ENCODE results near the gene DNAJB8. TPM values are rescaled to one million over a fixed set of nuclear protein-coding genes. Genes with fewer than 3 reads are reported as not detected.

DNAJB8 gene
- total and polyA plus RNA-seq, 4 donors, result not detected

GRCh38 chr3:128431803-128432300 is 34.8 kb downstream of the DNAJB8 start:
- H3K27me3 ChIP-seq (ENCODE audit: control insufficient read depth in 4 of 4, insufficient read depth in 4 of 4, low read length in 3 of 4), result peaks cover 0 to 11% (median 3%) of the 10 kb centered on the region in 4 donors
- WGBS, result 74% methylated on average over 13 of the region's 13 CpGs

GRCh38 chr3:128430731-128431130 is 36.0 kb downstream of the DNAJB8 start:
- H3K9me3 ChIP-seq (ENCODE audit: control insufficient read depth in 4 of 4, low read length in 3 of 4), result no peaks in the 10 kb centered on the region
- no peak overlapping the region for H3K27ac ChIP-seq (ENCODE audit: low read depth in 1 of 2, low read length in 2 of 2)
- H3K9ac ChIP-seq (ENCODE audit: low read depth in 1 of 2, low read length in 2 of 2), result no peak overlapping the region
- no peak for DNase-seq (ENCODE audit: low spot score)
- H3K36me3 ChIP-seq (ENCODE audit: control insufficient read depth in 4 of 4, insufficient read depth in 3 of 4, low read depth in 1 of 4, low read length in 3 of 4), result no peaks in the 10 kb centered on the region
- peaks cover 0 to 11% (median 3%) of the 10 kb centered on the region in 4 donors for H3K27me3 ChIP-seq (ENCODE audit: control insufficient read depth in 4 of 4, insufficient read depth in 4 of 4, low read length in 3 of 4)
- 77% methylated on average over 8 of the region's 8 CpGs for whole genome bisulfite sequencing
- TF ChIP-seq, protein P1, sequence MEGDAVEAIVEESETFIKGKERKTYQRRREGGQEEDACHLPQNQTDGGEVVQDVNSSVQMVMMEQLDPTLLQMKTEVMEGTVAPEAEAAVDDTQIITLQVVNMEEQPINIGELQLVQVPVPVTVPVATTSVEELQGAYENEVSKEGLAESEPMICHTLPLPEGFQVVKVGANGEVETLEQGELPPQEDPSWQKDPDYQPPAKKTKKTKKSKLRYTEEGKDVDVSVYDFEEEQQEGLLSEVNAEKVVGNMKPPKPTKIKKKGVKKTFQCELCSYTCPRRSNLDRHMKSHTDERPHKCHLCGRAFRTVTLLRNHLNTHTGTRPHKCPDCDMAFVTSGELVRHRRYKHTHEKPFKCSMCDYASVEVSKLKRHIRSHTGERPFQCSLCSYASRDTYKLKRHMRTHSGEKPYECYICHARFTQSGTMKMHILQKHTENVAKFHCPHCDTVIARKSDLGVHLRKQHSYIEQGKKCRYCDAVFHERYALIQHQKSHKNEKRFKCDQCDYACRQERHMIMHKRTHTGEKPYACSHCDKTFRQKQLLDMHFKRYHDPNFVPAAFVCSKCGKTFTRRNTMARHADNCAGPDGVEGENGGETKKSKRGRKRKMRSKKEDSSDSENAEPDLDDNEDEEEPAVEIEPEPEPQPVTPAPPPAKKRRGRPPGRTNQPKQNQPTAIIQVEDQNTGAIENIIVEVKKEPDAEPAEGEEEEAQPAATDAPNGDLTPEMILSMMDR (IDR thresholded peaks at IDR 0.05; ENCODE audit: low read depth, low read length, missing input control), result no peak
- TF ChIP-seq, protein P2, sequence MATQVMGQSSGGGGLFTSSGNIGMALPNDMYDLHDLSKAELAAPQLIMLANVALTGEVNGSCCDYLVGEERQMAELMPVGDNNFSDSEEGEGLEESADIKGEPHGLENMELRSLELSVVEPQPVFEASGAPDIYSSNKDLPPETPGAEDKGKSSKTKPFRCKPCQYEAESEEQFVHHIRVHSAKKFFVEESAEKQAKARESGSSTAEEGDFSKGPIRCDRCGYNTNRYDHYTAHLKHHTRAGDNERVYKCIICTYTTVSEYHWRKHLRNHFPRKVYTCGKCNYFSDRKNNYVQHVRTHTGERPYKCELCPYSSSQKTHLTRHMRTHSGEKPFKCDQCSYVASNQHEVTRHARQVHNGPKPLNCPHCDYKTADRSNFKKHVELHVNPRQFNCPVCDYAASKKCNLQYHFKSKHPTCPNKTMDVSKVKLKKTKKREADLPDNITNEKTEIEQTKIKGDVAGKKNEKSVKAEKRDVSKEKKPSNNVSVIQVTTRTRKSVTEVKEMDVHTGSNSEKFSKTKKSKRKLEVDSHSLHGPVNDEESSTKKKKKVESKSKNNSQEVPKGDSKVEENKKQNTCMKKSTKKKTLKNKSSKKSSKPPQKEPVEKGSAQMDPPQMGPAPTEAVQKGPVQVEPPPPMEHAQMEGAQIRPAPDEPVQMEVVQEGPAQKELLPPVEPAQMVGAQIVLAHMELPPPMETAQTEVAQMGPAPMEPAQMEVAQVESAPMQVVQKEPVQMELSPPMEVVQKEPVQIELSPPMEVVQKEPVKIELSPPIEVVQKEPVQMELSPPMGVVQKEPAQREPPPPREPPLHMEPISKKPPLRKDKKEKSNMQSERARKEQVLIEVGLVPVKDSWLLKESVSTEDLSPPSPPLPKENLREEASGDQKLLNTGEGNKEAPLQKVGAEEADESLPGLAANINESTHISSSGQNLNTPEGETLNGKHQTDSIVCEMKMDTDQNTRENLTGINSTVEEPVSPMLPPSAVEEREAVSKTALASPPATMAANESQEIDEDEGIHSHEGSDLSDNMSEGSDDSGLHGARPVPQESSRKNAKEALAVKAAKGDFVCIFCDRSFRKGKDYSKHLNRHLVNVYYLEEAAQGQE (IDR thresholded peaks at IDR 0.05), result no peak
- TF ChIP-seq YY1 (IDR thresholded peaks at IDR 0.05), result no peak
- no peak for TF ChIP-seq NR2F2 (IDR thresholded peaks at IDR 0.05)
- no peak for TF ChIP-seq RXRA (IDR thresholded peaks at IDR 0.05)
- TF ChIP-seq, protein P3, sequence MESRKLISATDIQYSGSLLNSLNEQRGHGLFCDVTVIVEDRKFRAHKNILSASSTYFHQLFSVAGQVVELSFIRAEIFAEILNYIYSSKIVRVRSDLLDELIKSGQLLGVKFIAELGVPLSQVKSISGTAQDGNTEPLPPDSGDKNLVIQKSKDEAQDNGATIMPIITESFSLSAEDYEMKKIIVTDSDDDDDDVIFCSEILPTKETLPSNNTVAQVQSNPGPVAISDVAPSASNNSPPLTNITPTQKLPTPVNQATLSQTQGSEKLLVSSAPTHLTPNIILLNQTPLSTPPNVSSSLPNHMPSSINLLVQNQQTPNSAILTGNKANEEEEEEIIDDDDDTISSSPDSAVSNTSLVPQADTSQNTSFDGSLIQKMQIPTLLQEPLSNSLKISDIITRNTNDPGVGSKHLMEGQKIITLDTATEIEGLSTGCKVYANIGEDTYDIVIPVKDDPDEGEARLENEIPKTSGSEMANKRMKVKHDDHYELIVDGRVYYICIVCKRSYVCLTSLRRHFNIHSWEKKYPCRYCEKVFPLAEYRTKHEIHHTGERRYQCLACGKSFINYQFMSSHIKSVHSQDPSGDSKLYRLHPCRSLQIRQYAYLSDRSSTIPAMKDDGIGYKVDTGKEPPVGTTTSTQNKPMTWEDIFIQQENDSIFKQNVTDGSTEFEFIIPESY (IDR thresholded peaks at IDR 0.05), result no peak
- TF ChIP-seq, protein P4, sequence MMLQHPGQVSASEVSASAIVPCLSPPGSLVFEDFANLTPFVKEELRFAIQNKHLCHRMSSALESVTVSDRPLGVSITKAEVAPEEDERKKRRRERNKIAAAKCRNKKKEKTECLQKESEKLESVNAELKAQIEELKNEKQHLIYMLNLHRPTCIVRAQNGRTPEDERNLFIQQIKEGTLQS (IDR thresholded peaks at IDR 0.05), result no peak
- TF ChIP-seq FOXA2 (IDR thresholded peaks at IDR 0.05), result no peak
- no peak overlapping the region for H3K4me3 ChIP-seq (ENCODE audit: low read depth in 1 of 3, low read length in 3 of 3)
- peaks cover 4 to 17% (median 7%) of the 10 kb centered on the region in 4 donors for H3K4me1 ChIP-seq (ENCODE audit: control insufficient read depth in 4 of 4, insufficient read depth in 4 of 4, low read length in 3 of 4)

More at GRCh38 chr3:128431803-128432300, 34.8 kb downstream of the DNAJB8 start:
- no peaks in the 10 kb centered on the region for H3K9me3 ChIP-seq (ENCODE audit: control insufficient read depth in 4 of 4, low read length in 3 of 4)
- no peak overlapping the region for H3K9ac ChIP-seq (ENCODE audit: low read depth in 1 of 2, low read length in 2 of 2)
- peaks cover 0 to 13% (median 2%) of the 10 kb centered on the region in 4 donors for H3K4me1 ChIP-seq (ENCODE audit: control insufficient read depth in 4 of 4, insufficient read depth in 4 of 4, low read length in 3 of 4)
- H3K4me3 ChIP-seq (ENCODE audit: low read depth in 1 of 3, low read length in 3 of 3), result no peak overlapping the region
- DNase-seq (ENCODE audit: low spot score), result no peak
- TF ChIP-seq GABPA (IDR thresholded peaks at IDR 0.05 in 1 of 2, conservative IDR thresholded peaks at IDR 0.05 in 1 of 2), result no peak
- TF ChIP-seq SP1 (IDR thresholded peaks at IDR 0.05), result no peak
- no peak for TF ChIP-seq RAD21 (IDR thresholded peaks at IDR 0.05)
- TF ChIP-seq, protein P2 (IDR thresholded peaks at IDR 0.05), result no peak
- no peak for TF ChIP-seq HNF4G (IDR thresholded peaks at IDR 0.05)
- TF ChIP-seq NR2F2 (IDR thresholded peaks at IDR 0.05), result no peak
- TF ChIP-seq, protein P4 (IDR thresholded peaks at IDR 0.05), result no peak
- no peak for TF ChIP-seq RXRA (IDR thresholded peaks at IDR 0.05)
- no peak overlapping the region for H3K27ac ChIP-seq (ENCODE audit: low read depth in 1 of 2, low read length in 2 of 2)
- no peaks in the 10 kb centered on the region for H3K36me3 ChIP-seq (ENCODE audit: control insufficient read depth in 4 of 4, insufficient read depth in 3 of 4, low read depth in 1 of 4, low read length in 3 of 4)
